Activated B cell treated with CpG ODN at 0.5 μM for 24 hours (primary cell): ENCODE data around the gene LETMD1. TPM values are rescaled to one million over a fixed set of nuclear protein-coding genes. Genes with fewer than 3 reads are reported as not detected.

Experiments
- ATAC-seq: fragments of 200-7000 bp; cut with Tn5 transposase; one replicate; pipeline ENCODE4 v1.10.0; 2021; ENCODE audit warnings: low read depth, mild to moderate bottlenecking, moderate library complexity
- CTCF ChIA-PET: fragments of 350-600 bp; sonication (Branson Sonifier 250); formaldehyde crosslinking; loops from one replicate; lab custom pipeline; 2021; ENCODE audit warnings: antibody characterized with exemption; lab: Charles Lee
- POLR2A ChIA-PET: fragments of 350-600 bp; sonication (Branson Sonifier 250); formaldehyde crosslinking; loops from one replicate; lab custom pipeline; 2021; ENCODE audit warnings: antibody characterized with exemption; lab: Charles Lee
- DNase-seq: peaks from one replicate; pipeline ENCODE4 v3.0.0; 2022
- H3K27ac Mint-ChIP-seq: one replicate; pipeline ENCODE4 v1.8.0; 2020; ENCODE audit warnings: mixed read lengths
- H3K27me3 Mint-ChIP-seq: one replicate; pipeline ENCODE4 v1.8.0; 2021; ENCODE audit warnings: mixed read lengths
- H3K36me3 Mint-ChIP-seq: one replicate; pipeline ENCODE4 v1.8.0; 2021; ENCODE audit warnings: low read depth, mixed read lengths
- H3K4me1 Mint-ChIP-seq: one replicate; pipeline ENCODE4 v1.8.0; 2021; ENCODE audit warnings: mixed read lengths
- H3K4me3 Mint-ChIP-seq: one replicate; pipeline ENCODE4 v1.8.0; 2020; ENCODE audit warnings: mild to moderate bottlenecking, mixed read lengths
- H3K9me3 Mint-ChIP-seq: one replicate; pipeline ENCODE4 v1.8.0; 2020; ENCODE audit warnings: mixed read lengths
- CTCF ChIP-seq: fragments of 200-600 bp; IDR thresholded peaks from one replicate; pipeline ENCODE4 v1.8.0; 2022; ENCODE audit warnings: antibody characterized with exemption, mild to moderate bottlenecking
- intact Hi-C: fragments of 100-400 bp; cut with micrococcal nuclease; formaldehyde crosslinking; loops from one replicate; pipeline ENCODE4 v1.15.1; 2024
- total RNA-seq: library from RNA; stranded (reverse); gene quantifications from 2 replicates; pipeline ENCODE4 v1.2.3, GENCODE V29; 2022

Gene LETMD1
- total RNA-seq, 1 donor from 2014 or later = 92.0 TPM

GRCh38 chr12:51085757-51086156 lies 37.6 kb downstream of the LETMD1 start:
- no peak for TF ChIP-seq CTCF
- ChIA-PET CTCF (no interaction called here), POLR2A (interaction anchor here (0.6 kb wide), 1 partner anchor 132 kb away, joined by 4 read pairs; the partner anchor contains the start of gene POU6F1)
- intact Hi-C loops = loop anchor here (10.0 kb wide), 3 partner anchors 239 to 449 kb away; partner anchors contain the start of gene BIN2
- ATAC-seq (no peak), DNase-seq (no peak)
- no peak overlapping the region for H3K4me3 Mint-ChIP-seq
- no peaks in the 10 kb centered on the region for H3K27me3 Mint-ChIP-seq
- no peaks in the 10 kb centered on the region for H3K9me3 Mint-ChIP-seq
- H3K27ac Mint-ChIP-seq = no peak overlapping the region
- H3K36me3 Mint-ChIP-seq = peaks cover 4% of the 10 kb centered on the region
- H3K4me1 Mint-ChIP-seq = peaks cover 20% of the 10 kb centered on the region

GRCh38 chr12:51086933-51087332 lies 38.8 kb downstream of the LETMD1 start:
- ATAC-seq = no peak
- POLR2A ChIA-PET = no interaction called here

GRCh38 chr12:51087818-51088217 lies 39.7 kb downstream of the LETMD1 start:
- no peak overlapping the region for H3K4me3 Mint-ChIP-seq
- no peaks in the 10 kb centered on the region for H3K27me3 Mint-ChIP-seq
- ATAC-seq (no peak), DNase-seq (no peak)
- intact Hi-C loops = loop anchor here (10.0 kb wide), 3 partner anchors 237 to 447 kb away; partner anchors contain the start of gene BIN2
- no peaks in the 10 kb centered on the region for H3K9me3 Mint-ChIP-seq
- H3K36me3 Mint-ChIP-seq = peaks cover 5% of the 10 kb centered on the region
- CTCF ChIA-PET = no interaction called here
- POLR2A ChIA-PET = interaction anchor here (0.6 kb wide), 1 partner anchor 87 kb away, joined by 4 read pairs; no protein-coding TSS in a partner anchor
- no peak overlapping the region for H3K27ac Mint-ChIP-seq
- TF ChIP-seq CTCF = no peak
- peaks cover 7% of the 10 kb centered on the region for H3K4me1 Mint-ChIP-seq

More at GRCh38 chr12:51086933-51087332, 38.8 kb downstream of the LETMD1 start:
- Mint-ChIP-seq H3K4me1 (peaks cover 16% of the 10 kb centered on the region), H3K4me3 (no peak overlapping the region), H3K27ac (no peak overlapping the region), H3K36me3 (peaks cover 5% of the 10 kb centered on the region), H3K27me3 (no peaks in the 10 kb centered on the region), H3K9me3 (no peaks in the 10 kb centered on the region)
- TF ChIP-seq CTCF = no peak
- intact Hi-C loops = loop anchor here (10.0 kb wide), 3 partner anchors 238 to 448 kb away; partner anchors contain the start of gene BIN2
- CTCF ChIA-PET = no interaction called here
- no peak for DNase-seq

- Mint-ChIP-seq H3K36me3 (peaks cover 27% of the 10 kb centered on the region), H3K4me3 (no peak overlapping the region), H3K27me3 (no peaks in the 10 kb centered on the region), H3K27ac (no peak overlapping the region), H3K4me1 (no peaks in the 10 kb centered on the region), H3K9me3 (no peaks in the 10 kb centered on the region)
- ChIA-PET POLR2A (no interaction called here), CTCF (no interaction called here)
- no peak for TF ChIP-seq CTCF
- ATAC-seq = no peak
- intact Hi-C loops = no loop called here
- no peak for DNase-seq
Observed at GRCh38 chr12:51090705-51091229, 42.6 kb downstream of the LETMD1 start.

- Mint-ChIP-seq H3K4me1 (no peaks in the 10 kb centered on the region), H3K4me3 (no peak overlapping the region), H3K27me3 (no peaks in the 10 kb centered on the region), H3K36me3 (peaks cover 85% of the 10 kb centered on the region), H3K9me3 (no peaks in the 10 kb centered on the region), H3K27ac (no peak overlapping the region)
- no peak for TF ChIP-seq CTCF
- intact Hi-C loops = no loop called here
- DNase-seq = no peak
- ChIA-PET CTCF (no interaction called here), POLR2A (no interaction called here)
- ATAC-seq = no peak
Observed at GRCh38 chr12:51098611-51099010, 50.5 kb downstream of the LETMD1 start.
